Neural cell (in vitro differentiated cells): ENCODE data around the gene GALNT14. TPM values are rescaled to one million over a fixed set of nuclear protein-coding genes. Genes with fewer than 3 reads are reported as not detected.

Experiments
- H2AFZ ChIP-seq: fragments of 200-600, 300-800 bp; sonication (generic), shearing (Covaris generic); 2 replicates; pipeline ENCODE4 v1.6.0; 2014; ENCODE audit warnings: low read depth, mild to moderate bottlenecking, antibody characterized with exemption, low read length, moderate library complexity
- H3F3A ChIP-seq: fragments of 200-600 bp; shearing (Covaris generic); 2 replicates; pipeline ENCODE4 v1.6.1; 2016; ENCODE audit warnings: mild to moderate bottlenecking, moderate library complexity, mixed read lengths, antibody characterized with exemption, low read length; ENCODE audit not compliant: insufficient read depth, poor library complexity, severe bottlenecking
- H3K27ac ChIP-seq: fragments of 200-600, 300-800 bp; sonication (generic), shearing (Covaris generic); 2 replicates; pipeline ENCODE4 v1.5.1; 2014; ENCODE audit warnings: mild to moderate bottlenecking, low read length, moderate library complexity
- H3K27me3 ChIP-seq: fragments of 300-800, 200-600 bp; sonication (generic), shearing (Covaris generic); 2 replicates; pipeline ENCODE4 v1.6.0; 2014; ENCODE audit warnings: mild to moderate bottlenecking, low read depth, low read length, moderate library complexity; ENCODE audit not compliant: insufficient read depth
- H3K36me3 ChIP-seq: fragments of 300-800, 200-600 bp; sonication (generic), shearing (Covaris generic); 2 replicates; pipeline ENCODE4 v1.5.1; 2014; ENCODE audit warnings: mild to moderate bottlenecking, antibody characterized with exemption, low read length, moderate library complexity; ENCODE audit not compliant: insufficient read depth
- H3K4me2 ChIP-seq: fragments of 300-800, 200-600 bp; sonication (generic), shearing (Covaris generic); 2 replicates; pipeline ENCODE4 v1.6.0; 2014; ENCODE audit warnings: mild to moderate bottlenecking, low read length
- H3K4me3 ChIP-seq: fragments of 300-800, 200-600 bp; sonication (generic), shearing (Covaris generic); 2 replicates; pipeline ENCODE4 v1.5.1; 2014; ENCODE audit warnings: mild to moderate bottlenecking, low read length, moderate library complexity
- H3K79me2 ChIP-seq: fragments of 200-600 bp; shearing (Covaris generic); replicated peaks from 2 replicates; pipeline ENCODE4 v1.6.0; 2014; ENCODE audit warnings: mild to moderate bottlenecking, low read length, moderate library complexity; ENCODE audit not compliant: insufficient read depth
- H3K9ac ChIP-seq: fragments of 300-800, 200-600 bp; sonication (generic), shearing (Covaris generic); 2 replicates; pipeline ENCODE4 v1.6.1; 2016; ENCODE audit warnings: mild to moderate bottlenecking, low read length, mixed read lengths
- H3K9me2 ChIP-seq: fragments of 200-600 bp; shearing (Covaris generic); 2 replicates; pipeline ENCODE4 v1.6.1; 2016; ENCODE audit warnings: mild to moderate bottlenecking, low read length, mixed read lengths; ENCODE audit not compliant: insufficient read depth
- H3K9me3 ChIP-seq: fragments of 200-600, 300-800 bp; sonication (generic), shearing (Covaris generic); 2 replicates; pipeline ENCODE4 v1.6.1; 2016; ENCODE audit warnings: mild to moderate bottlenecking, mixed run types, low read length, moderate library complexity, mixed read lengths
- H4K20me1 ChIP-seq: fragments of 200-600 bp; shearing (Covaris generic); 2 replicates; pipeline ENCODE4 v1.6.1; 2016; ENCODE audit warnings: mild to moderate bottlenecking, mixed run types; ENCODE audit not compliant: insufficient read depth
- CTCF ChIP-seq: fragments of 450-650 bp; IDR thresholded peaks from 2 replicates; pipeline ENCODE4 v1.5.1; 2014; ENCODE audit warnings: antibody characterized with exemption, mild to moderate bottlenecking, moderate library complexity; ENCODE audit not compliant: poor library complexity, severe bottlenecking
- EP300 ChIP-seq: fragments of 450-650 bp; conservative IDR thresholded peaks from 2 replicates; pipeline ENCODE4 v1.6.1; 2014; ENCODE audit warnings: antibody characterized with exemption, mild to moderate bottlenecking, moderate library complexity; ENCODE audit not compliant: poor library complexity, severe bottlenecking
- EZH2 ChIP-seq: fragments of 200-600, 300-800 bp; shearing (Covaris generic), sonication (generic); IDR thresholded peaks from 2 replicates; pipeline ENCODE4 v1.6.1; 2014; ENCODE audit warnings: antibody characterized with exemption, low read length, borderline replicate concordance, mild to moderate bottlenecking; ENCODE audit not compliant: insufficient read depth, poor library complexity, severe bottlenecking
- MXI1 ChIP-seq: fragments of 450-650 bp; conservative IDR thresholded peaks from 2 replicates; pipeline ENCODE4 v1.6.1; 2014; ENCODE audit warnings: antibody characterized with exemption, mild to moderate bottlenecking; ENCODE audit not compliant: poor library complexity, severe bottlenecking
- POLR2AphosphoS5 ChIP-seq: IDR thresholded peaks from 2 replicates; pipeline ENCODE4 v1.6.1; 2012
- RAD21 ChIP-seq: fragments of 450-650 bp; conservative IDR thresholded peaks from 2 replicates; pipeline ENCODE4 v1.6.1; 2014; ENCODE audit warnings: antibody characterized with exemption, mild to moderate bottlenecking, moderate library complexity
- REST ChIP-seq: IDR thresholded peaks from 2 replicates; pipeline ENCODE4 v1.6.1; 2012; ENCODE audit warnings: borderline replicate concordance
- SMC3 ChIP-seq: fragments of 450-650 bp; conservative IDR thresholded peaks from 2 replicates; pipeline ENCODE4 v1.6.1; 2014; ENCODE audit warnings: antibody characterized with exemption, mild to moderate bottlenecking, moderate library complexity; ENCODE audit not compliant: poor library complexity
- TAF1 ChIP-seq: IDR thresholded peaks from 2 replicates; pipeline ENCODE4 v1.6.1; 2012; ENCODE audit warnings: low read depth
- polyA plus RNA-seq: library from polyadenylated mRNA; depleted of rRNA; stranded (reverse); fragments of >200 nt; gene quantifications from 2 replicates; pipeline ENCODE4 v1.2.3, GENCODE V29; 2014

GALNT14 gene
- polyA plus RNA-seq, 1 donor from 2014 or later = 15.9 TPM

GRCh38 chr2:30965022-30965531 is 173.2 kb downstream of the GALNT14 start:
- H3K9me2 ChIP-seq = no peaks in the 10 kb centered on the region
- H2AFZ ChIP-seq = no peak overlapping the region
- H3K27me3 ChIP-seq = no peaks in the 10 kb centered on the region
- H3K27ac ChIP-seq = no peak overlapping the region
- no peak overlapping the region for H3K9ac ChIP-seq
- H3K36me3 ChIP-seq = no peaks in the 10 kb centered on the region
- H4K20me1 ChIP-seq = no peaks in the 10 kb centered on the region
- TF ChIP-seq REST (no peak), SMC3 (no peak), EZH2 (no peak), EP300 (no peak), TAF1 (no peak), MXI1 (no peak), RAD21 (no peak), POLR2AphosphoS5 (no peak), CTCF (no peak)
- no peak overlapping the region for H3K4me2 ChIP-seq
- no peaks in the 10 kb centered on the region for H3F3A ChIP-seq
- no peaks in the 10 kb centered on the region for H3K79me2 ChIP-seq
- H3K9me3 ChIP-seq = no peaks in the 10 kb centered on the region
- no peak overlapping the region for H3K4me3 ChIP-seq

- Histone ChIP-seq H3K9ac (no peak overlapping the region), H3F3A (no peaks in the 10 kb centered on the region), H4K20me1 (no peaks in the 10 kb centered on the region), H3K9me2 (no peaks in the 10 kb centered on the region), H3K27ac (no peak overlapping the region), H2AFZ (no peak overlapping the region), H3K9me3 (no peaks in the 10 kb centered on the region), H3K4me2 (no peak overlapping the region), H3K27me3 (no peaks in the 10 kb centered on the region), H3K36me3 (no peaks in the 10 kb centered on the region), H3K79me2 (no peaks in the 10 kb centered on the region), H3K4me3 (no peak overlapping the region)
- TF ChIP-seq SMC3 = no peak
- TF ChIP-seq RAD21 = no peak
- no peak for TF ChIP-seq EP300
- no peak for TF ChIP-seq CTCF
- TF ChIP-seq TAF1 = no peak
- TF ChIP-seq MXI1 = no peak
- no peak for TF ChIP-seq EZH2
- TF ChIP-seq REST = no peak
- TF ChIP-seq POLR2AphosphoS5 = no peak
Observed at GRCh38 chr2:30964334-30965005, 173.8 kb downstream of the GALNT14 start.
